COR-L47 (cell line): ENCODE results near the gene GLTP.
A peak's percentile ranks its signal among the peaks of the same experiment; 100 is the strongest.

Experiments used
- DNase-seq: peaks from one replicate; lab custom pipeline; 2025; lab: John Stamatoyannopoulos, UW

The GLTP gene

GRCh38 chr12:109820816-109821381 is 59.4 kb downstream of the GLTP start:
- peak; percentile 8 for DNase-seq

- DNase-seq: no peak
Observed at GRCh38 chr12:109818905-109819500, 61.3 kb downstream of the GLTP start.

GRCh38 chr12:109818253-109818652 is 62.1 kb downstream of the GLTP start:
- no peak for DNase-seq

GRCh38 chr12:109817627-109818231 is 62.6 kb downstream of the GLTP start:
- DNase-seq: no peak

- no peak for DNase-seq
Observed at GRCh38 chr12:109816870-109817269, 63.5 kb downstream of the GLTP start.

- DNase-seq: no peak
Observed at GRCh38 chr12:109815757-109816617, 64.4 kb downstream of the GLTP start.

GRCh38 chr12:109815225-109815624 is 65.1 kb downstream of the GLTP start:
- no peak for DNase-seq

GRCh38 chr12:109814600-109815150 is 65.7 kb downstream of the GLTP start:
- DNase-seq: no peak

- DNase-seq: no peak
Observed at GRCh38 chr12:109813810-109814416, 66.4 kb downstream of the GLTP start.

- DNase-seq: no peak
Observed at GRCh38 chr12:109811624-109811995, 68.7 kb downstream of the GLTP start.

GRCh38 chr12:109810954-109811623 is 69.3 kb downstream of the GLTP start:
- DNase-seq: no peak

GRCh38 chr12:109808876-109809646 is 71.3 kb downstream of the GLTP start:
- no peak for DNase-seq

- no peak for DNase-seq
Observed at GRCh38 chr12:109807954-109808643, 72.2 kb downstream of the GLTP start.

- peak; percentile 9 for DNase-seq
Observed at GRCh38 chr12:109804820-109805761, 75.2 kb downstream of the GLTP start.

GRCh38 chr12:109803678-109804077 is 76.7 kb downstream of the GLTP start:
- no peak for DNase-seq

GRCh38 chr12:109802828-109803227 is 77.5 kb downstream of the GLTP start:
- DNase-seq: no peak
